HG03442 (cell line): ENCODE measurements around the gene POU6F2.
A peak's percentile ranks its signal among the peaks of the same experiment; 100 is the strongest.

Source experiments
- ATAC-seq: cut with Tn5 transposase; IDR thresholded peaks from one replicate; pipeline ENCODE4 v1.9.1; 2021; ENCODE audit warnings: mild to moderate bottlenecking, moderate library complexity; ENCODE audit not compliant: unreplicated experiment

Gene POU6F2

DNA sequence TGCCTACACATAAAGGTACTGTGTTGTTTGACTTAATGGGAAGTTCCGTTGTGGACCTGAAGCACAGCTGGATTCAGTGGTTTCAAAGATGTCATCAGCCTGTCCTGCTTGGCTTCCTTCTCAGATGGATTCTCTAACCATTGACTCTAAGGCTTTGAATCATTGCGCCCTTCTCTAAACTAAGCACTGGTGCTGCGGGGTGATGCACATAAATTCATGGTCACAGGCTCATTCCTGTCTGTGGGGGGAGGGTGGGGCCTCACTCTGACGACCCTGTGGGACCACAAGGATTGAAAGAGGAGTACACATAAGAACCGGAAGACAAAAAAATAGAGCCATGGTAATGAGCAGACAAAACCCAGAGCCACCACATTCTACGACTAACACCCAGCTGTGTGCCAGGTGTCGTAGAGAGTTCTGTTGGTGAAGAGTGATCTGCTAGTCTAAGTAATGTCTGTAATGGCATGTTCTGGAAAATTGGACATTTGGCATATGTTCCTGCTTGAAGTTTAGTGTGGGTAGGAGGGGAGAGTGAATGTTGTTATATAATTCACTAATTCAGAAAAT lies 491.2 kb downstream of the POU6F2 start:
- no peak for ATAC-seq

DNA sequence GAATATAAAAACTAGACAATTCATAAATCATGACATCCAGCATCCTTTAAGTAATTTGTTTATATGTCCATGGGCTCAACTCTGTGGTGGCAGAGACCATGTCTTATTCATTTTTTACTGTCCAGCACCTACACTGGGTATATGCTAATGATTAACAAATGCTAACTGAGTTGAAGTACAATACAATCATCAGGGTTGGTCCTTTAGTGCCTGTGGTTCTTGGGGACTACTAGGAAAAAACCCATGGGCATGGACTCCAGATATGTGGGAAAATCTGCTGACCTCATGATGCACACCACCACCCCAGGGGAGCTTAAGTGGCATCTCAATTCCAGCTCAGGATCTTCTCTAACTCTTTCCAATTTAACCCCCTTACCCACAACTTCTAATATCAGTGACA lies 503.2 kb downstream of the POU6F2 start:
- no peak for ATAC-seq

DNA sequence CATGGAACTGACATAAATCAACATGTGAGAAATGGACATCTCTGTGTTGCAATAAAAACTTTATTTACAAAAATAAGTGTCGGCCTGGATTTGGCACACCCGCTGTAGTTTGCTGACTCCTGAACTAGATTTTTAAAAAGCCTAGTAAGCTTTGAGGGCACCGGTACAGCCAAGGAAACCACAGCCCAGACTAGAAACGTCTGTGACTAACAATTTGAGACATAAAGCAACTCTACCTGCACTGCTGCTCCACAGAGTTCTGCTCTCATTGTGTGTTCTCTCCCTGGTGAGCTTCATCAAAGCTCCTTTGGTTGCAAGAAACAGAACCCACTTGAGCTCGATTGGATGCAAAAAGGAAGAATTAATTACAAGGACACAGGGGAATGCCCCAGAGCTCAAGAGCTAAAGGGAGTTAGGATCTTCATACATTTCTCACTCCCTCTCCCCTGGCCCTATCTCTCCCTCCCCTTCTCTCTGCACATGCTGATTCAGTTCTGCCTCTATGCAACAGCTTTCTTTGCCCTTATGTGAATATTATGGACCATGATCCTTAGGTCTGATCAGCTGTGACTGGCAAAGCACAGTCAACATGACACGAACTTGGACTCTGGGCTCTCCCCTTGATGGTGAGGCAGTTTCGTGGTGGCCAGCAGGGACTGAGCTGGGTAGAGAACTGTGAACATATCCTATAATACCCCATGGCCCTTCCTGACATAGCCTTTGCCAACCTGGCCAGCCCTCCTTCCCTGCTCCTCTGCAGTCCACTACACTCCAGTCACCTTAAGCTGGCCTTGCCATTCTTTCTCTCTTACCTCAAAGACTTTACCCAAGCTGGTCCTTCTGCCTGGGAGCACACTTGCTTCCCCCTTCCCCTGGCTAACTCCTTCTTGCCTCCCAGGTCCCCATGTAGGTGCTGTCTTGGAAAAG lies 511.0 kb downstream of the POU6F2 start:
- ATAC-seq, result no peak

DNA sequence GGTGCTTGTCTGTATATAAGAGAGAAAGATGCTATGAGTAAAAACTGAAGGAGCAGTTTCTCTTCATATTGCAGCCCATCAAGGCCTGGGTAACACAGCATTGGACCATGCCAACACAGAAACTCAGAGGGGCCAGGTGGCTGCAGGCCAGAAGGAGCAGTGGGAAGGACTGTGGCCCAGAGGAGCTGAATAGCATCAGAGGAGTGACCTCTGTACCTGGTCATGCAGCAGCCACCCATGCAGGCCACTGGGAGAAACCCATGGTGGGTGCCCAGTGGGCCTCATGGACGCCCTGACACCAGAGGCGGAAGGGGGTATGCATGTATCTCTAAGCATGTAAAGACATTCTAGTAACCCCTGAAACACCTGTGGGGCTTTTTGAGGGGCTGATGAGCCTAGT lies 512.6 kb downstream of the POU6F2 start:
- no peak for ATAC-seq

DNA sequence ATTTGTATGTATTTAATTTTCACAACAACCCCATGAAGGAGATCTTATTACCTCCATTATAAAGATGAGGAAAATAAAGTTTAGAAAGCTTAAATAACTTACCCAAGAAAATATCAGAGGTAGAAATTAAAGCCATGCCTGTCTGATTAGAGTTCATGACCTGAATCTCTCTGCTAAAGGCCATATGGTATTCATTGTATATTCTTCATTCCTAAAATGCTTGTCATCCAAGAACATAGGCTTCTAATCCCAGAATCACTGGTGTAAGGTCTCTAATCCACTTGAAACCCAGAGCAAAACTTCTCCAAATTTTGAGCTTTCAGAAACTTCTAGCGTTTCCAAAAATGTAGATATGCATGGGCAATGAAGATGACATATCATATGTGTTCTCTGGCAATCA lies 516.2 kb downstream of the POU6F2 start:
- ATAC-seq, result no peak

DNA sequence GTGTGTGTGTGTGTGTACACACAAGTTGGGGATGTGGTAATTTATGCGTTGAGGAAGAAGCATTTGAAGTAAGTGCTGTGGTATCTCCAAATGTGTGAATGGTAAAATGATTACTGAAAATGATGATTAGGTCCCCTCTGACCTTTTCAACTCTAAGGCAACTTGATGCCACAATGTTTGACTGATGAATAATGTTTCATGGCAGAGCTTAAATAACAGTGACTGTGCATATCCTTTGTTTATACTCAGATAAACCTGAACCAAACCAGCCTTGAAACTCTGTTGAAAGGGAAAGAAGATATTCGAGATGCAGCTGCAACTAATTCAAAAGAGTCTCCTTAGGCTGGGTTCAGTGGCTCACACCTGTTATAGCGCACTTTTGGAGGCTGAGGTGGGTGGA lies 523.6 kb downstream of the POU6F2 start:
- ATAC-seq, result no peak

DNA sequence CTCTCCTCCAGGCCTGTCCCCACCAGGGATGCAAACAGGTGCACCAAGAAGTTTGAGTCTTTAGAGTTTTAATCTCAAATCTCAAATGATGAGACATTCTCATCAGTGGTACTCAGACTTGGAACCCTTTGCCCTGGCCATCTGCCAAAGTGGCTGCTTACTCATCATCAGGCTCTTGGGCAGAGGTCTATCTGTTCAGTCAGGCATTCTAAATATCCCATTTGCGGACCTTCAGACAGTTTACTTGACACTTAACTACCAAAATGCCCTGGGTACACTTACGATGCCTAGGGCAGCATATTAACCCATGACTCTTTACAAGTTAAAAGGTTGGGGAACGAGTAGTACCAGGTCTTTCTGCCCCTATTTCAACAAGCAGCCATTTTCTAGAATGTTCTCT lies 527.3 kb downstream of the POU6F2 start:
- no peak for ATAC-seq

DNA sequence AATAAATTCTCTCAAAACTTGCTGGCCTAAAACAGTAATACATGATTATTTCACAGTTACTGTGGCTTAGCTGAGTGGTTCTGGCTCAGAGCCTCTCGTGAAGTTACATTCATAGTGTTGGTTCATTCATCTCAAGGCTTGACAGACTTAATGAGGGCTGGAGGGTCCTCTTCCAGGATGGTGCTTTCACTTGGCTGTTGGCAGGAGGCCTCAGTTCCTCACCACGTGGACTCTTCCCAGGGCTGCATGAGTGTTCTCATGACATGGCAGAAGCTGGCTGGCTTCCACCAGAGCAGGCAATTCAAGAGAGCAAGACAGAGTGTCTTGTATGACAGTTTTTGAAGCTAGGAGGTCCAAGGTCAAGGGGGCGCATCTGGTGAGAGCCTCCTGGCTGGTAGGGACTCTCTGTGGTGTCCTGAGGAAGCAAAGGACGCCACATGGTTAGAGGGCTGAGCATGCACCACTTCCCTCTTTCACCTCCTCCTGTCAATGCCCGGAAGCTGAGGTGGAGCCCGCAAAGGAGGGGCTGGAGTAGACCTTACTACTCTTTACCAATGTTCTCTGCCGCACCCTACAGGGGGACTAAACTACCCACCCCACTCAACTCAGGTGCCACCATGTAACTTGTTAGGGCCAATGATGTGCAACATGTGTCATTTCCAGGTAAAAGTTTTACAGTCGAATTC lies 530.3 kb downstream of the POU6F2 start:
- peak; percentile 77 for ATAC-seq

DNA sequence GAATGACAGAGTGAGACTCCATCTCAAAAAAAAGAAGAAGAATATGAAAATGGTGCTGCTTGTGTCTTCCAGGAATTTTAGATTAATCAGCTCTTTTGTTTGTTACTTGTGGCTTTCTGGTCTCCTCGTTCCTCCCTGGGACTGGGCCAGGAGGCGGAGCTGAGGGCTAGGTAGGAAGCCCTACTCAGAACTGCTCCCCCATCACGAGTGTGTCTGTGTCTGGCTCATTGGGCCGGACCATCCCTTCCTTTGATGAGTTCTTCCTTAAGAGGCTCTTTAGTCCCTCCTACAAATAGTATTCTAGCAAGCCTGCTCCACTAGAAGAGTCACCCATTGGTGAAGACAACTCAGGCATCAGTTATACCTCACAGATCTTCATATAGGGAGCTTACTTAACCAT lies 531.7 kb downstream of the POU6F2 start:
- ATAC-seq, result no peak

DNA sequence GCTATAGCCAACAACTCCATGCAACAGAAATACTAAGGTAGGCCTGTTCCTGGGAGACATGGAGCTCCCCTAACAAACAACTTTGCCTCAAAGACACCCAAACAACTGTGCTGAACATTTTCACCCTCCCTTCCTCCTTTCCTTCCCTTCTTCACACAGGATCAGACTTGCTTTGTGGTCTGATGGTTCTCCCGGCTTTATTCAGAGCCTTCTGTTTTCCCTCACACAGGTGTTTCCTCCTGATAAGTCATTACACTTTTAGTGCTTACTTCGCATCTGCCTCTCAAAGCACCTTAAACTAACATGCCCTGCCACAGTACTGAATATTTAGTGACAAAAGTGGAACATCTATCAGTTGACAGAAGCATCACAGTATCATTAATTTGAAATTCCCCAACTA lies 532.2 kb downstream of the POU6F2 start:
- no peak for ATAC-seq

DNA sequence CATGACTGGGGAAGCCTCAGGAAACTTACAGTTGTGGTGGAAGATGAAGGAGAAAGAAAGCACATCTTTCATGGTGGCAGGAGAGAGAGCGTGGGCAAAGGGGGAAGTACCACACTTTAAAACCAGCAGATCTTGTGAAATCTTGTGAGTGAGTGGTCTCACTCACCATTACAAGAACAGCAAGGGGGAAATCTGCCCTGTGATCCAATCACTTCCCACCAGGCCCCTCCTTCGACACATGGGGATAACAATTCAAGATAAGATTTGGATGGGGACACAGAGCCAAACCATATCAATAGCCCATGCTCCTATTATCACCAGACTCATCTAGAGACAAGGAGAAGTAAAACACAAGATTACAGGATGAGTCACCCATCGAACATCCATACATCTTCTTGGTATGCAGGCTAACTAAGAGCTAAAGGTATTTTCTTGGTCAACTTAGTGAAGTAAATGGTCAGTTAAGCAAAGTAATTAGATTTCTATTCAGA lies 533.2 kb downstream of the POU6F2 start:
- no peak for ATAC-seq

DNA sequence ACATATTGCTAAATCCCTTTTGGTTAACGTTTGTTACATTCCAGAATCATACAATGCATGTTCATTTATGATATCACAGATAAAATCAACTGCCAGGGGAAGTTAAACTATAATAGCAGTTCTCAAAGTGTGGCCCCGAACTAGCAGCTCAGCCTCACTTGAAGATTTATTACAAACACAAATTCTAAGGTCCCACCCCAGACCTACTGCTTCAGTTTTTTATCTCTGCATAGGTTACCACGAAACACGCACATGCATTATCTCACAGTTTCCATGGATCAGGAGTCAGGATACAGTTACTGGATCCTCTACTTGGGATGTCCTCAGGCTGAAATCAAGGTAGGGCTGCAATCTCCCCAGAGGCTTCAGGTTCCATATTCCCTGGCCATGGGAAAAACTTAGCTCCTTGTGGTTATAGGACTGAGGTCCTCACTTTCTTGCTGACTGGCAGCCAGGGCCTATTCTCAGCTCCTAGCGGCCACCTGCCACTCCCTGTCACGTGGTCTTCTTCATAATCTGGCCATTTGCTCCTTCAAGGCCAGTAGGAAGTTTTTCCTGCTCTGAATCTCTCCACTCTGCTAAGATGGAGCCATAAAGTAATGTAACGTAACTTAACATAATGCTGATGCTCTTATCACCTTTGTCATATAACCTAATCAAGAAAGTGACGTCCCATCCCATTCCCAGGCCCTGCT lies 538.0 kb downstream of the POU6F2 start:
- no peak for ATAC-seq

DNA sequence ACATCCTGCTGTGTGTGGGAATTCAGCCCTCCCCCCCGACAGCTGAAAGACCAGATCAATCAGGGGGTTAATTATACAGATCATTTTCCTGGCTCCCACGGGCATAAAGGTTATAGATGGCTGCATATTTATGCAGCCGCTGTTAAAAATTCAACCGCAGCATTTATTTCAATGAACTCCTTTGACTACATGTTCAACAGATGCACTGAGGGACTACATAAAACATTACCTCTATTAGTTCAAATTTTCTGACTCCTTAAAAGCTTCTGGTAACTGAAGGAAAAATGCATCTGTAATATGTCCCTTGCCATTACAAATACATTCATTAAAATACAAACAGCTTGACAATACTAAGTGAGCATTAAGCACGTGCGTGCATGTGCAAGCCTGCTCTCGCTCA lies 538.8 kb downstream of the POU6F2 start:
- no peak for ATAC-seq

DNA sequence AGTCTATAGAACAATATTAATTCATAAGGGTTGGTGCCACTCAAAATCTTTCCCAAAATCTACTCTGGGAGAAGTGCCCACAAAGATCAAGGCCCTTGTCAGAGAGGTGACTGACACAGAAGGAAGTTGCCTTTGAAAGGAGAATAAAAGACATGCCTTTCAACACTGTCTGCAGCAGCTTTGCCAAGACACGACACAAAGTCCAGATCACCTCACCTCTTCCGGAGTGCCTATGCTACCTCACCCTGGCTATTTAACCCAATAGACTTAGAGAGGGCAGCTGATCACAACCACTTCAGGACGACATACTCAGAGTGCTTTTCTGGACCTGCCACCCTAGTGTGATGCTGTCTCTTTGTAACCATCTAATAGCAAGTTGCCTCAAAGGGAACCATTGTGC lies 539.5 kb downstream of the POU6F2 start:
- ATAC-seq, result no peak
